Activated CD8-positive, alpha-beta memory T cell treated with anti-CD3 and anti-CD28 coated beads for 1 hour (primary cell): Measurements from ENCODE around the gene NIP7.

ENCODE experiments used
- DNase-seq, 2 donors: peaks; one replicate each; pipeline ENCODE4 v3.0.0-alpha.2; 2020; ENCODE audit warnings: low read depth in 1 of 2; ENCODE audit errors: extremely low read depth in 1 of 2

Gene NIP7

DNA sequence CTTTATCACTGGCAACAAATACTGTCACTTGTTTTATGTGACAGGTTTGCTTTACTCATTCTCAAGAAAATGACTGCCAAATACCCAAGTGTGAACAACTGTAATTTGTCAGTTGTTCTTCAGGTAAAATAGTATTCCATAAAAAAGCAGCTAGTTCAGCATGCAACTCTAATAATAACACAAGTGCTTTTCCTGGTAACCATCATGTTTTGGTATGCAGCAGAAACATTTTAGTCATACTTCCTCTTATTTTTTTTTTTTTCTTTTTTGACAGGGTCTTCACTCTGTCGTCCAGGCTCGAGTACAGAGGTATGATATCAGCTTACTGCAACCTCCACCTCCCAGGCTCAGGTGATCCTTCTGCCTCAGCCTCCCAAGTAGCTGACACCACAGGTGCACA is 41.7 kb downstream of the NIP7 start:
- no peak for DNase-seq

DNA sequence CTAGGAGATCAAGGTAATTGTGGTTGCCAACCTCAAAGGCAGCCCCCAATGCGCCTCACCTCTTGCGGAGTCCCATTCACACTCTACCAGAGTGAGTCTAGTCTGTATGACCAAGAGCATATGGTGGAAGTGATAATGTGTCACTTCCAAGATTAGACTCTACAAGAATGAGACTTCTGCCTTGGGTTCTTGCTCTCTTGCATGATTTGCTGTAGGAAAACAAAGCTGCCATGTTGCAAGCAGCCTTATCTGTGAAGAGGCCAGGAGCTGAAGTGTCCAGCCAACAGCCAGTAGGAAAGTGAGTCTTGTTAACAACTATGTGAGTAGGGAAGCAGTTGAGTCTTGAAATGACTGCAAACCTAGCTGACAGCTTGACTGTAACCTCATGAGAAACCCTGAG is 42.8 kb downstream of the NIP7 start:
- no peak for DNase-seq

DNA sequence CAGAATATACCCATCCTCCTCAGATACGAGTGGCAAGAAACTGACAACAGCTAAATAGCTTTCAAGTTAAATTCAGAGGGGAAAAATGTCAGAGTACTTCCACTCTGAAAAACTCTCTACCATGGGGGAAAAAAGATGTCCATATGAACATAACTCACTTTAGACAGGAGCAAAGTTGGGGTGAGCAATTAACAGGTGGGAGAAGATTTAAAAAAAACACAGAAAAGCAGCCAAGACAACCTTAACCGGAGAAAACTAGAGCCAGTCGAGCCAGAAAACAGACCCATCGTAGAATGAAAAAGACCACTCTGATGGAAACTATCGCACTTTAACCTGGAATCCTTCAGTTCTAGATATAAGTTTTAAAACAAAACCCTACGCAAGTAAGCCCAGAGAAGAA is 45.4 kb downstream of the NIP7 start:
- DNase-seq: no peak

DNA sequence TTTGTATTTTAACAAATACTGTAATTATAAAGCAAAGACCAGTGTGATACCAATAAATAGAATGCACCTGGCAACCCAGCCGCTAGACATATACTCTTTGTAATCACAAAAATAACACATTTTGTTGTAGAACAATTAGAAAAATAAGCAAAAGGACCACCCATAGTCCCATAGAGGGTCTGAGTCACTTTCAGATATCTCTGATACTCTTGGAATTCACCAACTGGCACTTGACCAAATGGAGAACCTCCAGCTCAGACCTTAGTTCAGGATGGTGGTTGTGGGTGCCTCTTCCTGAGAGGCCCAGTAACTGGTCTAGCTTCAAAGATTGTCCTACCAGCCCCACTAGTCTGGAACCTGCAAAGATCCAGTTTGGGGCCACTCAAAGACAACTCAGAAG is 47.0 kb downstream of the NIP7 start:
- DNase-seq: no peak
